HTR-8/SVneo (cell line): Measurements from ENCODE around the gene TTLL12.

Source experiments
- DNase-seq: peaks from one replicate; pipeline ENCODE4 v3.0.0; 2011; ENCODE audit warnings: low spot score, mixed read lengths; ENCODE audit not compliant: insufficient read length
- FAIRE-seq: peaks from 2 replicates; lab custom pipeline; 2011; peaks lifted over from hg19 to GRCh38; lab: Jason Lieb, UNC

Gene TTLL12

GRCh38 chr22:43201486-43202219 lies 14.7 kb upstream of the TTLL12 start:
- DNase-seq (no peak), FAIRE-seq (no peak)

GRCh38 chr22:43200555-43200954 lies 13.6 kb upstream of the TTLL12 start:
- FAIRE-seq, result no peak

GRCh38 chr22:43200031-43200430 lies 13.1 kb upstream of the TTLL12 start:
- no peak for FAIRE-seq
- no peak for DNase-seq

More at GRCh38 chr22:43200555-43200954, 13.6 kb upstream of the TTLL12 start:
- no peak for DNase-seq

- no peak for DNase-seq
- no peak for FAIRE-seq
Measured at GRCh38 chr22:43199541-43199940, 12.6 kb upstream of the TTLL12 start.

GRCh38 chr22:43198936-43199335 lies 12.0 kb upstream of the TTLL12 start:
- no peak for FAIRE-seq
- no peak for DNase-seq

GRCh38 chr22:43198126-43198525 lies 11.2 kb upstream of the TTLL12 start:
- DNase-seq (no peak), FAIRE-seq (no peak)

GRCh38 chr22:43197271-43197941 lies 10.5 kb upstream of the TTLL12 start:
- FAIRE-seq (no peak), DNase-seq (no peak)

GRCh38 chr22:43191831-43192230 lies 4.9 kb upstream of the TTLL12 start:
- FAIRE-seq (no peak), DNase-seq (no peak)

GRCh38 chr22:43188829-43189545 lies 2.1 kb upstream of the TTLL12 start:
- DNase-seq (no peak), FAIRE-seq (no peak)

- peak; percentile 89 for FAIRE-seq
Measured at GRCh38 chr22:43187171-43188099, 501 bp upstream of the TTLL12 start.

GRCh38 chr22:43185860-43186261 lies 1.1 kb downstream of the TTLL12 start:
- DNase-seq (peak; percentile 27), FAIRE-seq (no peak)

More at GRCh38 chr22:43187171-43188099, 501 bp upstream of the TTLL12 start:
- DNase-seq, result peak; percentile 97

- FAIRE-seq (no peak), DNase-seq (no peak)
Measured at GRCh38 chr22:43183496-43184277, 3.2 kb downstream of the TTLL12 start.

- DNase-seq, result no peak
- FAIRE-seq, result no peak
Measured at GRCh38 chr22:43182726-43183125, 4.2 kb downstream of the TTLL12 start.

GRCh38 chr22:43182118-43182517 lies 4.8 kb downstream of the TTLL12 start:
- no peak for DNase-seq

GRCh38 chr22:43181321-43182076 lies 5.4 kb downstream of the TTLL12 start:
- FAIRE-seq (no peak), DNase-seq (no peak)

More at GRCh38 chr22:43182118-43182517, 4.8 kb downstream of the TTLL12 start:
- no peak for FAIRE-seq

GRCh38 chr22:43180670-43181069 lies 6.3 kb downstream of the TTLL12 start:
- FAIRE-seq, result no peak

GRCh38 chr22:43179911-43180195 lies 7.1 kb downstream of the TTLL12 start:
- no peak for DNase-seq

More at GRCh38 chr22:43180670-43181069, 6.3 kb downstream of the TTLL12 start:
- no peak for DNase-seq

GRCh38 chr22:43179146-43179910 lies 7.6 kb downstream of the TTLL12 start:
- no peak for DNase-seq
- FAIRE-seq, result no peak

More at GRCh38 chr22:43179911-43180195, 7.1 kb downstream of the TTLL12 start:
- no peak for FAIRE-seq
